H9 (cell line): ENCODE data around the gene STPG1. TPM values are rescaled to one million over a fixed set of nuclear protein-coding genes. Genes with fewer than 3 reads are reported as not detected.

Source experiments
- DNase-seq: peaks from one replicate; pipeline ENCODE4 v3.0.0-alpha.2; 2017
- H2AFZ ChIP-seq: one replicate; pipeline ENCODE4 v1.6.1; 2013; ENCODE audit warnings: mild to moderate bottlenecking, low read length, control low read depth, moderate library complexity
- H2AK5ac ChIP-seq: 2 replicates; pipeline ENCODE4 v1.6.1; 2013; ENCODE audit warnings: low read length, control low read depth, mixed read lengths; ENCODE audit not compliant: insufficient read length
- H2BK120ac ChIP-seq: one replicate; pipeline ENCODE4 v1.6.1; 2013; ENCODE audit warnings: low read depth, mild to moderate bottlenecking, low read length, control low read depth, inconsistent platforms; ENCODE audit not compliant: poor library complexity, severe bottlenecking
- H2BK12ac ChIP-seq: 2 replicates; pipeline ENCODE4 v1.6.1; 2013; ENCODE audit warnings: low read length, control low read depth, mixed read lengths, low read depth; ENCODE audit not compliant: insufficient read length
- H2BK15ac ChIP-seq: 2 replicates; pipeline ENCODE4 v1.6.1; 2013; ENCODE audit warnings: low read depth, low read length, control low read depth
- H2BK20ac ChIP-seq: one replicate; pipeline ENCODE4 v1.6.1; 2013; ENCODE audit warnings: low read depth, mild to moderate bottlenecking, low read length, control low read depth, inconsistent platforms; ENCODE audit not compliant: poor library complexity, severe bottlenecking
- H2BK5ac ChIP-seq: 2 replicates; pipeline ENCODE4 v1.6.1; 2013; ENCODE audit warnings: low read length, control low read depth, mixed read lengths; ENCODE audit not compliant: insufficient read length
- H3K14ac ChIP-seq: 2 replicates; pipeline ENCODE4 v1.6.1; 2013; ENCODE audit warnings: low read length, control low read depth; ENCODE audit not compliant: insufficient read depth
- H3K18ac ChIP-seq: 2 replicates; pipeline ENCODE4 v1.6.1; 2013; ENCODE audit warnings: low read depth, mild to moderate bottlenecking, mixed read lengths, low read length, control low read depth; ENCODE audit not compliant: insufficient read length
- H3K23ac ChIP-seq: 2 replicates; pipeline ENCODE4 v1.6.1; 2013; ENCODE audit warnings: low read length, control low read depth, mixed read lengths, low read depth; ENCODE audit not compliant: insufficient read length
- H3K23me2 ChIP-seq: 2 replicates; pipeline ENCODE4 v1.6.1; 2013; ENCODE audit warnings: low read depth, mild to moderate bottlenecking, mixed read lengths, low read length, control low read depth; ENCODE audit not compliant: insufficient read length, poor library complexity, severe bottlenecking
- H3K27ac ChIP-seq: 2 replicates; pipeline ENCODE4 v1.5.1; 2013; ENCODE audit warnings: low read length, control low read depth, mixed read lengths, low read depth; ENCODE audit not compliant: insufficient read length
- H3K27me3 ChIP-seq: 2 replicates; pipeline ENCODE4 v1.6.1; 2013; ENCODE audit warnings: low read length, control low read depth, inconsistent platforms; ENCODE audit not compliant: insufficient read depth
- H3K4ac ChIP-seq: 2 replicates; pipeline ENCODE4 v1.6.1; 2013; ENCODE audit warnings: low read depth, mild to moderate bottlenecking, control low read depth, inconsistent platforms, low read length, moderate library complexity
- H3K4me1 ChIP-seq: 2 replicates; pipeline ENCODE4 v1.6.1; 2013; ENCODE audit warnings: low read length, control low read depth, inconsistent platforms; ENCODE audit not compliant: insufficient read depth
- H3K4me2 ChIP-seq: 2 replicates; pipeline ENCODE4 v1.6.1; 2013; ENCODE audit warnings: low read length, control low read depth, mixed read lengths; ENCODE audit not compliant: insufficient read length, insufficient read depth
- H3K56ac ChIP-seq: 2 replicates; pipeline ENCODE4 v1.6.1; 2013; ENCODE audit warnings: low read depth, mild to moderate bottlenecking, mixed read lengths, low read length, control low read depth; ENCODE audit not compliant: insufficient read length
- H3K79me1 ChIP-seq: 2 replicates; pipeline ENCODE4 v1.6.1; 2013; ENCODE audit warnings: low read depth, mild to moderate bottlenecking, moderate library complexity, low read length, control low read depth, inconsistent platforms; ENCODE audit not compliant: insufficient read depth, poor library complexity, severe bottlenecking
- H3K79me2 ChIP-seq: 2 replicates; pipeline ENCODE4 v1.6.1; 2013; ENCODE audit warnings: low read length, control low read depth, inconsistent platforms; ENCODE audit not compliant: insufficient read depth
- H3K9ac ChIP-seq: 2 replicates; pipeline ENCODE4 v1.6.1; 2013; ENCODE audit warnings: low read length, control low read depth, mixed read lengths; ENCODE audit not compliant: insufficient read length; ENCODE audit errors: extremely low read depth
- H3K9me3 ChIP-seq: one replicate; pipeline ENCODE4 v1.6.1; 2013; ENCODE audit warnings: low read depth, low read length, inconsistent platforms; ENCODE audit not compliant: control insufficient read depth
- H3T11ph ChIP-seq: one replicate; pipeline ENCODE4 v1.6.1; 2013; ENCODE audit warnings: mild to moderate bottlenecking, low read length, control low read depth, inconsistent platforms
- H4K20me1 ChIP-seq: one replicate; pipeline ENCODE4 v1.6.1; 2013; ENCODE audit not compliant: control insufficient read depth, insufficient read length, insufficient read depth
- H4K5ac ChIP-seq: 2 replicates; pipeline ENCODE4 v1.6.1; 2013; ENCODE audit warnings: low read depth, mild to moderate bottlenecking, mixed read lengths, low read length, control low read depth; ENCODE audit not compliant: insufficient read length
- H4K8ac ChIP-seq: replicated peaks from 2 replicates; pipeline ENCODE4 v1.6.1; 2013; ENCODE audit warnings: low read length, control low read depth, mixed read lengths, low read depth; ENCODE audit not compliant: insufficient read length
- H4K91ac ChIP-seq: 2 replicates; pipeline ENCODE4 v1.6.1; 2013; ENCODE audit warnings: low read depth, mild to moderate bottlenecking, moderate library complexity, mixed read lengths, low read length, control low read depth; ENCODE audit not compliant: insufficient read length
- H3K27ac Mint-ChIP-seq, 3 experiments: 2 replicates in 2 of 3; 3 replicates in 1 of 3; pipeline ENCODE4 v1.8.0; 2020 to 2021; ENCODE audit warnings: mixed read lengths in 3 of 3, mild to moderate bottlenecking in 1 of 3, moderate library complexity in 1 of 3
- H3K27me3 Mint-ChIP-seq: 2 replicates; pipeline ENCODE4 v1.8.0; 2021; ENCODE audit warnings: low read depth, mild to moderate bottlenecking, moderate library complexity, mixed read lengths
- H3K36me3 Mint-ChIP-seq, 3 experiments: 2 replicates in 2 of 3; 3 replicates in 1 of 3; pipeline ENCODE4 v1.8.0; 2020 to 2021; ENCODE audit warnings: low read depth in 3 of 3, mixed read lengths in 3 of 3; ENCODE audit not compliant: insufficient read depth in 1 of 3
- H3K4me1 Mint-ChIP-seq, 2 experiments: 2 replicates each; pipeline ENCODE4 v1.8.0; 2020; ENCODE audit warnings: mixed read lengths in 2 of 2
- H3K4me3 Mint-ChIP-seq, 2 experiments: 2 replicates in 1 of 2; 3 replicates in 1 of 2; pipeline ENCODE4 v1.8.0; 2020 to 2021; ENCODE audit warnings: mild to moderate bottlenecking in 2 of 2, mixed read lengths in 2 of 2, moderate library complexity in 1 of 2
- H3K9me3 Mint-ChIP-seq, 2 experiments: 2 replicates in 1 of 2; 3 replicates in 1 of 2; pipeline ENCODE4 v1.8.0; 2020; ENCODE audit warnings: mild to moderate bottlenecking in 2 of 2, mixed read lengths in 2 of 2, moderate library complexity in 1 of 2
- total RNA-seq: library from RNA; stranded (reverse); gene quantifications from 2 replicates; pipeline ENCODE4 v1.2.1, GENCODE V29; 2021
- TF ChIP-seq, protein P1 (sequence below): fragments of 200-600 bp; sonication (generic); conservative IDR thresholded peaks from 3 replicates; pipeline ENCODE4 v1.8.0; 2021; ENCODE audit warnings: antibody characterized with exemption, mild to moderate bottlenecking

Gene STPG1
- total RNA-seq, 1 experiment from 2014 or later, result 8.3 TPM

DNA sequence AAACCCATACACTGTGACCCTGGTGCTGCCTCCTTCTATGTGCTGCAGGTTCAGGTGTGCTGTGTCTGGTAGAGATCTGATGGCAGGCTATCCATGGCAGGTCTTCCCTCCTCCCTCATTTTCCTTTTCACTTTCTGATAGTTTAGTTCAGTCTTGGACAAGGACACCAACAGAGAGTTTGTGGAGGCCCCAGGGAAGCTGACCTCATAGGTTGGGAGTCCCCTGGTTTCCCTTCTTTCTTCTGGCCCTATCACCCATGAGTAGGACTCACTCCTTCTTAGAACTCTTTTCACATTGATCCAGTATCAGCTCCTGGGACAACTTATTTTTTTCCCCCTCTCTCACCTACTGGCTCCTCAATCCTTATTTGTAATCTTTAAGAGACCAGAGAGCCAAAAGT is 86.1 kb downstream of the STPG1 start:
- H2BK120ac ChIP-seq, result no peak overlapping the region
- H3K14ac ChIP-seq, result no peak overlapping the region
- peaks cover 3% of the 10 kb centered on the region for H4K20me1 ChIP-seq
- Mint-ChIP-seq H3K36me3 (0 out of 7 replicates have a peak, but pooled peaks cover 0 to 2% (median 0%) of the 10 kb centered on the region in 3 experiments), H3K9me3 (no peaks in the 10 kb centered on the region), H3K4me1 (peaks cover 21 to 27% of the 10 kb centered on the region in 2 experiments), H3K4me3 (no peak overlapping the region), H3K27ac (no peak overlapping the region), H3K27me3 (peaks cover 41% of the 10 kb centered on the region)
- no peak overlapping the region for H4K91ac ChIP-seq
- no peak overlapping the region for H2BK20ac ChIP-seq
- no peak overlapping the region for H2AFZ ChIP-seq
- no peak overlapping the region for H4K8ac ChIP-seq
- no peak overlapping the region for H3K4me2 ChIP-seq
- no peak overlapping the region for H2AK5ac ChIP-seq
- H3K27me3 ChIP-seq, result peaks cover 3% of the 10 kb centered on the region; the same call in 1 of the 2 replicates
- H3T11ph ChIP-seq, result no peak overlapping the region
- H3K9ac ChIP-seq, result no peak overlapping the region
- no peaks in the 10 kb centered on the region for H3K4me1 ChIP-seq
- TF ChIP-seq, protein P1, sequence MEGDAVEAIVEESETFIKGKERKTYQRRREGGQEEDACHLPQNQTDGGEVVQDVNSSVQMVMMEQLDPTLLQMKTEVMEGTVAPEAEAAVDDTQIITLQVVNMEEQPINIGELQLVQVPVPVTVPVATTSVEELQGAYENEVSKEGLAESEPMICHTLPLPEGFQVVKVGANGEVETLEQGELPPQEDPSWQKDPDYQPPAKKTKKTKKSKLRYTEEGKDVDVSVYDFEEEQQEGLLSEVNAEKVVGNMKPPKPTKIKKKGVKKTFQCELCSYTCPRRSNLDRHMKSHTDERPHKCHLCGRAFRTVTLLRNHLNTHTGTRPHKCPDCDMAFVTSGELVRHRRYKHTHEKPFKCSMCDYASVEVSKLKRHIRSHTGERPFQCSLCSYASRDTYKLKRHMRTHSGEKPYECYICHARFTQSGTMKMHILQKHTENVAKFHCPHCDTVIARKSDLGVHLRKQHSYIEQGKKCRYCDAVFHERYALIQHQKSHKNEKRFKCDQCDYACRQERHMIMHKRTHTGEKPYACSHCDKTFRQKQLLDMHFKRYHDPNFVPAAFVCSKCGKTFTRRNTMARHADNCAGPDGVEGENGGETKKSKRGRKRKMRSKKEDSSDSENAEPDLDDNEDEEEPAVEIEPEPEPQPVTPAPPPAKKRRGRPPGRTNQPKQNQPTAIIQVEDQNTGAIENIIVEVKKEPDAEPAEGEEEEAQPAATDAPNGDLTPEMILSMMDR, result no peak
- no peaks in the 10 kb centered on the region for H3K79me2 ChIP-seq
- no peak overlapping the region for H3K56ac ChIP-seq
- no peak overlapping the region for H3K23ac ChIP-seq
- H3K18ac ChIP-seq, result no peak overlapping the region
- no peak overlapping the region for H3K27ac ChIP-seq
- H3K9me3 ChIP-seq, result no peaks in the 10 kb centered on the region
- no peak overlapping the region for H2BK12ac ChIP-seq
- H4K5ac ChIP-seq, result no peak overlapping the region
- H3K23me2 ChIP-seq, result peaks cover 3% of the 10 kb centered on the region
- no peak overlapping the region for H2BK15ac ChIP-seq
- DNase-seq, result no peak
- no peak overlapping the region for H2BK5ac ChIP-seq
- no peaks in the 10 kb centered on the region for H3K79me1 ChIP-seq
- H3K4ac ChIP-seq, result no peak overlapping the region
